22Rv1 (cell line): ENCODE measurements around the gene POLR2L.
A peak's percentile ranks its signal among the peaks of the same experiment; 100 is the strongest.

Source experiments
- H3K27ac ChIP-seq: fragments of 450-650 bp; 2 replicates; pipeline ENCODE4 v1.5.1; 2017
- CTCF ChIP-seq: fragments of 450-650 bp; IDR thresholded peaks from 2 replicates; pipeline ENCODE4 v1.5.1; 2017; ENCODE audit warnings: mild to moderate bottlenecking
- ZFX ChIP-seq: fragments of 450-650 bp; IDR thresholded peaks from 2 replicates; pipeline ENCODE4 v1.6.1; 2017; ENCODE audit warnings: antibody characterized with exemption, borderline replicate concordance

Gene POLR2L

GRCh38 chr11:828506-829175 is 13.7 kb downstream of the POLR2L start:
- peak overlapping the region; percentile 96 for H3K27ac ChIP-seq
- no peak for TF ChIP-seq ZFX
- no peak for TF ChIP-seq CTCF

GRCh38 chr11:827897-828192 is 14.5 kb downstream of the POLR2L start, which contains the start of gene CRACR2B:
TSS of gene CRACR2B (plus strand) at chr11:827919. CDS start at chr11:828608, 689 bp downstream.
- H3K27ac ChIP-seq: peak within 1 kb of the TSS; percentile 96
- no peak for TF ChIP-seq ZFX
- no peak for TF ChIP-seq CTCF

GRCh38 chr11:827146-827896 is 15.0 kb downstream of the POLR2L start:
- TF ChIP-seq ZFX (no peak), CTCF (no peak)
- peak overlapping the region; percentile 96 for H3K27ac ChIP-seq

GRCh38 chr11:826836-827145 is 15.5 kb downstream of the POLR2L start:
- TF ChIP-seq ZFX (no peak), CTCF (no peak)
- H3K27ac ChIP-seq: peak overlapping the region; percentile 96

GRCh38 chr11:826227-826621 is 16.1 kb downstream of the POLR2L start:
- H3K27ac ChIP-seq: peak overlapping the region; percentile 96
- TF ChIP-seq ZFX: no peak
- TF ChIP-seq CTCF: no peak

GRCh38 chr11:825366-826226 is 16.7 kb downstream of the POLR2L start:
- peak overlapping the region; percentile 96 for H3K27ac ChIP-seq
- TF ChIP-seq CTCF (no peak), ZFX (no peak)
